Endothelial cell of umbilical vein (primary cell): ENCODE measurements around the gene DOK1. TPM values are rescaled to one million over a fixed set of nuclear protein-coding genes. Genes with fewer than 3 reads are reported as not detected.

ENCODE experiments used
- BruUV-seq: library from RNA; stranded (reverse); fragments of 400-500 nt; replicated peaks from 2 replicates; lab custom pipeline; 2021; lab: Mats Ljungman, UMichigan
- CTCF ChIA-PET: fragments of 300-600, 350-600 bp; sonication (Branson Sonifier 250); formaldehyde crosslinking; loops from one replicate; lab custom pipeline; 2021; ENCODE audit warnings: antibody characterized with exemption, inconsistent platforms; lab: Charles Lee
- POLR2A ChIA-PET: fragments of 300-600, 350-600 bp; sonication (Branson Sonifier 250); formaldehyde crosslinking; loops from one replicate; lab custom pipeline; 2021; ENCODE audit warnings: antibody characterized with exemption, inconsistent platforms; lab: Charles Lee
- DNase-seq: peaks from one replicate; pipeline ENCODE4 v3.0.0-alpha.2; 2011; ENCODE audit warnings: low read depth, low spot score
- FAIRE-seq: peaks from 2 replicates; lab custom pipeline; 2011; peaks lifted over from hg19 to GRCh38; lab: Jason Lieb, UNC
- H2AFZ ChIP-seq: 2 replicates; pipeline ENCODE4 v1.6.0; 2012; ENCODE audit warnings: low read depth, low read length, control low read depth, inconsistent platforms
- H3K27ac ChIP-seq: 2 replicates; pipeline ENCODE4 v1.5.1; 2011; ENCODE audit warnings: low read depth, mild to moderate bottlenecking, control low read depth, low read length, moderate library complexity; ENCODE audit not compliant: insufficient read depth
- H3K27me3 ChIP-seq, 2 experiments: 2 replicates each; pipeline versions ENCODE4 v1.6.0 to v1.6.1; 2011; ENCODE audit warnings: low read length in 2 of 2, mixed read lengths in 1 of 2; ENCODE audit not compliant: control insufficient read depth in 2 of 2, insufficient read depth in 2 of 2
- H3K36me3 ChIP-seq, 2 experiments: 2 replicates in 1 of 2; 3 replicates in 1 of 2; pipeline ENCODE4 v1.5.1; 2011; ENCODE audit warnings: low read length in 2 of 2, mild to moderate bottlenecking in 1 of 2, moderate library complexity in 1 of 2; ENCODE audit not compliant: control insufficient read depth in 2 of 2, insufficient read depth in 2 of 2; ENCODE audit errors: extremely low read depth in 1 of 2
- H3K4me1 ChIP-seq: 3 replicates; pipeline ENCODE4 v1.5.1; 2011; ENCODE audit warnings: mild to moderate bottlenecking, low read length; ENCODE audit not compliant: control insufficient read depth, insufficient read depth; ENCODE audit errors: extremely low read depth
- H3K4me2 ChIP-seq: 2 replicates; pipeline ENCODE4 v1.6.1; 2011; ENCODE audit warnings: low read length, control low read depth, mixed read lengths; ENCODE audit not compliant: insufficient read depth
- H3K4me3 ChIP-seq, 3 experiments: fragments of 200-600 bp in 1 of 3; sonication (generic), shearing (Covaris generic) in 1 of 3; replicated peaks in 1 of 3; 2 replicates each; pipeline ENCODE4 v1.5.1; 2011 to 2016; ENCODE audit warnings: control low read depth in 3 of 3, low read length in 3 of 3, mild to moderate bottlenecking in 2 of 3, inconsistent platforms in 1 of 3, low read depth in 1 of 3, moderate library complexity in 1 of 3; ENCODE audit not compliant: insufficient read depth in 1 of 3
- H3K79me2 ChIP-seq: 2 replicates; pipeline ENCODE4 v1.6.0; 2012; ENCODE audit warnings: low read length, inconsistent platforms; ENCODE audit not compliant: control insufficient read depth, insufficient read depth
- H3K9ac ChIP-seq: replicated peaks from 2 replicates; pipeline ENCODE3; 2011; ENCODE audit warnings: low read length, control low read depth; ENCODE audit not compliant: insufficient read depth; ENCODE audit errors: extremely low read depth
- H3K9me1 ChIP-seq: replicated peaks from 3 replicates; pipeline ENCODE4 v1.6.0; 2011; ENCODE audit warnings: mild to moderate bottlenecking, low read length; ENCODE audit not compliant: control insufficient read depth, insufficient read depth; ENCODE audit errors: extremely low read depth
- H3K9me3 ChIP-seq: replicated peaks from 2 replicates; pipeline ENCODE4 v1.5.1; 2012; ENCODE audit warnings: low read length, inconsistent platforms; ENCODE audit not compliant: control insufficient read depth, insufficient read depth
- H4K20me1 ChIP-seq: replicated peaks from 2 replicates; pipeline ENCODE3; 2011; ENCODE audit warnings: mild to moderate bottlenecking, low read length; ENCODE audit not compliant: control insufficient read depth, insufficient read depth; ENCODE audit errors: extremely low read depth
- CTCF ChIP-seq, 2 donors: IDR thresholded peaks; 1 replicate in 1 of 2; 2 replicates in 1 of 2; pipeline ENCODE4 v1.5.1; 2011; ENCODE audit warnings: low read length in 2 of 2, mild to moderate bottlenecking in 2 of 2, moderate library complexity in 2 of 2, control low read depth in 1 of 2, inconsistent platforms in 1 of 2, low read depth in 1 of 2; ENCODE audit not compliant: insufficient read depth in 1 of 2; ENCODE audit errors: extremely low read depth in 1 of 2
- EZH2 ChIP-seq: IDR thresholded peaks from 2 replicates; pipeline ENCODE4 v1.6.1; 2012; ENCODE audit warnings: borderline replicate concordance, low read depth, mild to moderate bottlenecking, moderate library complexity, low read length, inconsistent platforms; ENCODE audit not compliant: severe bottlenecking
- FOS ChIP-seq: IDR thresholded peaks from 2 replicates; pipeline ENCODE4 v1.6.1; 2011; ENCODE audit warnings: mild to moderate bottlenecking, low read length, moderate library complexity, borderline replicate concordance; ENCODE audit not compliant: insufficient read depth
- GATA2 ChIP-seq: IDR thresholded peaks from 2 replicates; pipeline ENCODE4 v1.7.0; 2011; ENCODE audit warnings: low read depth, mild to moderate bottlenecking, moderate library complexity, mixed read lengths, low read length; ENCODE audit not compliant: insufficient read length, insufficient read depth
- JUN ChIP-seq: IDR thresholded peaks from 2 replicates; pipeline ENCODE4 v1.6.1; 2011; ENCODE audit warnings: borderline replicate concordance, low read depth; ENCODE audit not compliant: insufficient read length, insufficient read depth
- MYC ChIP-seq: IDR thresholded peaks from one replicate; pipeline ENCODE4 v1.6.1; 2011; ENCODE audit warnings: mild to moderate bottlenecking, low read depth, low read length
- POLR2A ChIP-seq: IDR thresholded peaks from 2 replicates; pipeline ENCODE4 v1.6.1; 2012; ENCODE audit warnings: low read depth, mild to moderate bottlenecking, control low read depth, low read length
- dilution Hi-C: fragments of 300-500 bp; cut with MboI; formaldehyde crosslinking; loops from one replicate; pipeline ENCODE4 v1.15.0; 2019; ENCODE audit warnings: low sequenced_read_pairs; ENCODE audit not compliant: extremely low pct_ligation_motif_present
- intact Hi-C: fragments of 100-400 bp; cut with micrococcal nuclease; formaldehyde crosslinking; loops from one replicate; pipeline ENCODE4 v1.10.0; 2022
- polyA plus RNA-seq, 4 experiments: library from polyadenylated mRNA; depleted of rRNA in 3 of 4; stranded (reverse) in 3 of 4; unstranded in 1 of 4; fragments of >200 nt; gene quantifications; 2 replicates each; pipeline versions ENCODE4 v1.2.1 to v1.2.3, GENCODE V29; 2011 to 2012; ENCODE audit warnings: missing spikeins in 1 of 4
- total RNA-seq: library from RNA; stranded (reverse); gene quantifications from 2 replicates; pipeline ENCODE4 v1.2.3, GENCODE V29; 2021
- TF ChIP-seq, protein P1 (sequence below): IDR thresholded peaks from 2 replicates; pipeline ENCODE4 v1.6.1; 2011; ENCODE audit not compliant: insufficient read depth, insufficient read length

Gene DOK1
- total and polyA plus RNA-seq, 2 donors (not counting 3 experiments of a cell fraction or from before 2014, with no cell fraction given) = 10.4 to 12.7 TPM

DNA sequence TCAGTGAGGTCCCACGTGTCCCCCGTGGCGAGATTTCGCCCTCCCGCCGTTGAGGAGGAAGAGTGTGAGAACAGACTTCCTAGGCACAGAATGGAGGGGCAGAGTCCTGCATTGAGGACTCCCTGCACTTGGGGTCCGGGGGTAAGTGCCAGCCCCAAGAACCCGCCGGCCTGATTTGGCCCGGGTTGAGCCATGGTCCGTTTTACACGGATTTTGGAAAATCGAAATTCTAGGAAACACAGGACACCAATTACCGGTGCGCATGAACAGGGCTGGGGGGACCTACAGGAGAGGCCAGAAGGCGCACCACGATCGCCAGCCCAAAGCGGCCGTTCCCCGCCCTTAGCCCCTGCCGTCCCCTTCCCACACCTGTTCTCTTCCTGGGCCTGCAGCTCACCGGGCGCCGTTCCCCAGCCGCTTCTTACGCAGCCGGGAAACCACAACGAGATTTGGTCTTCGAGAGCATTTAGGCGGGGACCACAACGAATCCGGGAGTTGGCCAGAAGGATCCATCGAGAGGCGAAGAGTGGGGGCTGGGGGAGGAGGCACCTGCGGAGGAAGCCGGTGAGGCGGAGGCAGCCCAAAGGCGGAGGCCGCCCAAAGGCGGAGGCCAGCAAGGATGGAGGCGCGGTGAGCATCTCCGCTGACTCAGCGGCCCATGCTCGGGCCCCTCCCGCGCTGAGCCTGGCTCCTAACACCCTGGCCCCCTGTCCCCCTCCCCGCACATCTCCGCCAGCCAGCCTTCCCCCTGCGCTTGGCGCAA, 40.7 kb upstream of the DOK1 start:
- Histone ChIP-seq H2AFZ (no peak overlapping the region), H3K9me1 (no peaks in the 10 kb centered on the region), H3K9me3 (no peaks in the 10 kb centered on the region), H3K27ac (no peak overlapping the region), H3K79me2 (no peaks in the 10 kb centered on the region), H3K9ac (no peak overlapping the region), H3K4me3 (no peak overlapping the region), H3K36me3 (no peaks in the 10 kb centered on the region), H4K20me1 (no peaks in the 10 kb centered on the region), H3K4me1 (peaks cover 7% of the 10 kb centered on the region), H3K4me2 (no peak overlapping the region), H3K27me3 (peaks cover 80 to 95% of the 10 kb centered on the region in 2 experiments)
- ChIA-PET POLR2A (interaction anchor here (0.7 kb wide), 2 partner anchors 12 to 453 kb away, joined by 3 to 4 read pairs; partner anchors contain the start of gene DQX1), CTCF (no interaction called here)
- dilution Hi-C loops = no loop called here
- FAIRE-seq = no peak
- intact Hi-C loops = no loop called here
- DNase-seq = peak; percentile 9
- TF ChIP-seq EZH2 = peak; percentile 89
- TF ChIP-seq, protein P1, sequence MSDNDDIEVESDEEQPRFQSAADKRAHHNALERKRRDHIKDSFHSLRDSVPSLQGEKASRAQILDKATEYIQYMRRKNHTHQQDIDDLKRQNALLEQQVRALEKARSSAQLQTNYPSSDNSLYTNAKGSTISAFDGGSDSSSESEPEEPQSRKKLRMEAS = no peak
- TF ChIP-seq POLR2A = no peak
- BruUV-seq = no TSS peak

DNA sequence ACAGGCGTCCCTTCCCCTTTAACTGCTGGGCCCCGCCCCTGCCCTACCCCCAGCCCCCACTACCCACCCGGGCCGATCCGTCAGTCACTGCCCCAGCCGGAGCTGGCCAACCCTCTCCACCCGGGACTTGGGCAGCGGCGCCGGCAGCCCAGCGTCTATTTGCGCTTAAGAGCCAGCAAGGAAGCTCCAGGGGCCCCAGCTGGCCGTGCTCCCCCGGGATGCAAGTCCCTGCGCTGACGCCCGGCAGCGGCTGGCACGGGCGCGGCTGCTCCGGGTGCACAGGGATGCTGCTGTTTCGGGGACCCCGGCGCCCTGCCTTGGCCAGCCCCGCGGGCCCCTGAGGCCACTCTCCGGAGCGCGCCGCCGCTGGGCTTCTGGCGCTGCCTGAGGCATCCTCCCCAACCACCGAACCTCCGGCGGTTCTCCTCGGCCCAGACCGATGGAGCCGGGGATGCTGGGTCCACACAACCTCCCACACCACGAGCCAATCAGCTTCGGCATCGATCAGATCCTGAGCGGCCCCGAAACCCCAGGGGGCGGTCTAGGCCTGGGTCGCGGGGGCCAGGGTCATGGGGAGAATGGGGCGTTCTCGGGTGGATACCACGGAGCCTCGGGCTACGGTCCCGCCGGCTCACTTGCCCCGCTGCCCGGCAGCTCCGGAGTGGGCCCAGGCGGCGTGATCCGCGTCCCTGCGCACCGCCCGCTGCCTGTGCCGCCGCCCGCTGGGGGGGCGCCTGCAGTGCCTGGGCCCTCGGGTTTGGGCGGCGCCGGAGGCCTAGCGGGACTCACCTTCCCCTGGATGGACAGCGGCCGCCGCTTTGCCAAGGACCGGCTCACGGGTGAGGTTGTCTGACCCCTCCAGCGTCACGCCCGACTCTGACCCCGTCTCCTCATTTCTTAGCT, 39.9 kb upstream of the DOK1 start, which contains the start of gene TLX2:
Gene TLX2 (plus strand): TSS at position 83 of the 903 bp plus-strand sequence. CDS start 357 bp downstream, at position 440.
- H3K27ac ChIP-seq = no peak within 1 kb of the TSS
- H3K4me1 ChIP-seq = peaks cover 7% of the 10 kb centered on the region
- no peak for FAIRE-seq
- peaks cover 87 to 98% of the 10 kb centered on the region in 2 experiments for H3K27me3 ChIP-seq
- H3K4me3 ChIP-seq = no peak within 1 kb of the TSS
- TF ChIP-seq MYC (no peak), CTCF (IDR thresholded peaks at IDR 0.05; ENCODE audit: extremely low read depth in 1 of 2, insufficient read depth in 1 of 2, low read depth in 1 of 2, low read length in 2 of 2) (no peak), POLR2A (no peak), GATA2 (no peak), JUN (no peak), FOS (no peak)
- TF ChIP-seq, protein P1 = no peak
- dilution Hi-C loops = no loop called here
- no peak within 1 kb of the TSS for H3K4me2 ChIP-seq
- no peaks in the 10 kb centered on the region for H4K20me1 ChIP-seq
- CTCF ChIA-PET = interaction anchor here (1.4 kb wide), 1 partner anchor 9 kb away, joined by 3 read pairs; no protein-coding TSS in a partner anchor
- POLR2A ChIA-PET = interaction anchor here (0.7 kb wide), 3 partner anchors 11 to 452 kb away, joined by 3 to 5 read pairs (median 4); partner anchors contain the start of gene DQX1
- intact Hi-C loops = no loop called here
- H2AFZ ChIP-seq = no peak within 1 kb of the TSS
- BruUV-seq = no TSS peak
- H3K9me1 ChIP-seq = no peaks in the 10 kb centered on the region
- no peaks in the 10 kb centered on the region for H3K36me3 ChIP-seq
- H3K79me2 ChIP-seq = no peaks in the 10 kb centered on the region
- H3K9me3 ChIP-seq = no peaks in the 10 kb centered on the region
- DNase-seq = no peak
- no peak within 1 kb of the TSS for H3K9ac ChIP-seq
